ENCODE measurements around the gene ZNF256. TPM values are rescaled to one million over a fixed set of nuclear protein-coding genes. Genes with fewer than 3 reads are reported as not detected.

Gene ZNF256
- total and polyA plus RNA-seq, 2 experiments from 2014 or later, result 4.6 to 8.8 TPM

GRCh38 chr19:57941593-57941992, 5.9 kb downstream of the ZNF256 start:
- WGBS (ENCODE audit: low lambda C conversion rate, missing lambda C conversion rate), result 100% methylated on average over 3 of the region's 3 CpGs
- H2AFZ ChIP-seq, result no peak overlapping the region
- no peaks in the 10 kb centered on the region for H3K9me2 ChIP-seq (replicated peaks; ENCODE audit: insufficient read depth)
- H3K27me3 ChIP-seq, result no peaks in the 10 kb centered on the region
- no peaks in the 10 kb centered on the region for H4K20me1 ChIP-seq (ENCODE audit: insufficient read depth, poor library complexity, severe bottlenecking)
- H3K9me3 ChIP-seq (ENCODE audit: low read depth), result peaks cover 7% of the 10 kb centered on the region
- no peak overlapping the region for H3K27ac ChIP-seq
- H3K36me3 ChIP-seq (replicated peaks; ENCODE audit: insufficient read depth, low read depth), result peaks cover 4% of the 10 kb centered on the region
- TF ChIP-seq EZH2phosphoT487 (IDR thresholded peaks at IDR 0.05; ENCODE audit: low read depth, severe bottlenecking, unreplicated experiment) (no peak), CTCF (IDR thresholded peaks at IDR 0.05; ENCODE audit: poor library complexity) (no peak), EZH2 (IDR thresholded peaks at IDR 0.05; ENCODE audit: borderline replicate concordance) (no peak)
- H3K4me2 ChIP-seq, result no peak overlapping the region
- DNase-seq (ENCODE audit: low spot score), result no peak
- no peak overlapping the region for H3K4me3 ChIP-seq
- peaks cover 4% of the 10 kb centered on the region for H3K4me1 ChIP-seq (ENCODE audit: insufficient read depth)
- H3K79me2 ChIP-seq, result peaks cover 30% of the 10 kb centered on the region

- Histone ChIP-seq H3K27me3 (no peaks in the 10 kb centered on the region), H2AFZ (no peak overlapping the region), H3K9me2 (replicated peaks; ENCODE audit: insufficient read depth) (no peaks in the 10 kb centered on the region), H3K36me3 (replicated peaks; ENCODE audit: insufficient read depth, low read depth) (peaks cover 4% of the 10 kb centered on the region), H3K9me3 (ENCODE audit: low read depth) (no peaks in the 10 kb centered on the region), H3K4me2 (peak overlapping the region; percentile 69), H4K20me1 (ENCODE audit: insufficient read depth, poor library complexity, severe bottlenecking) (no peaks in the 10 kb centered on the region), H3K27ac (no peak overlapping the region), H3K4me1 (ENCODE audit: insufficient read depth) (peaks cover 8% of the 10 kb centered on the region), H3K79me2 (peaks cover 26% of the 10 kb centered on the region), H3K4me3 (no peak overlapping the region)
- 92% methylated on average over 12 of the region's 12 CpGs for WGBS (ENCODE audit: low lambda C conversion rate, missing lambda C conversion rate)
- no peak for TF ChIP-seq EZH2 (IDR thresholded peaks at IDR 0.05; ENCODE audit: borderline replicate concordance)
- no peak for TF ChIP-seq EZH2phosphoT487 (IDR thresholded peaks at IDR 0.05; ENCODE audit: low read depth, severe bottlenecking, unreplicated experiment)
- no peak for TF ChIP-seq CTCF (IDR thresholded peaks at IDR 0.05; ENCODE audit: poor library complexity)
- no peak for DNase-seq (ENCODE audit: low spot score)
Measured at GRCh38 chr19:57935731-57936130, 11.8 kb downstream of the ZNF256 start.

- Histone ChIP-seq H3K4me2 (peak within 1 kb of the TSS; percentile 90), H3K4me3 (peak within 1 kb of the TSS; percentile 74), H2AFZ (peak within 1 kb of the TSS; percentile 88), H3K9me3 (ENCODE audit: low read depth) (no peaks in the 10 kb centered on the region), H3K9me2 (replicated peaks; ENCODE audit: insufficient read depth) (no peaks in the 10 kb centered on the region), H3K4me1 (ENCODE audit: insufficient read depth) (peaks cover 8% of the 10 kb centered on the region), H3K79me2 (peaks cover 26% of the 10 kb centered on the region), H3K36me3 (replicated peaks; ENCODE audit: insufficient read depth, low read depth) (peaks cover 4% of the 10 kb centered on the region), H4K20me1 (ENCODE audit: insufficient read depth, poor library complexity, severe bottlenecking) (no peaks in the 10 kb centered on the region), H3K27ac (peak within 1 kb of the TSS; percentile 82), H3K27me3 (no peaks in the 10 kb centered on the region)
- peak; percentile 86 for DNase-seq (ENCODE audit: low spot score)
- TF ChIP-seq CTCF (IDR thresholded peaks at IDR 0.05; ENCODE audit: poor library complexity) (no peak), EZH2phosphoT487 (IDR thresholded peaks at IDR 0.05; ENCODE audit: low read depth, severe bottlenecking, unreplicated experiment) (no peak), EZH2 (IDR thresholded peaks at IDR 0.05; ENCODE audit: borderline replicate concordance) (no peak)
- 2% methylated on average over 54 of the region's 54 CpGs for WGBS (ENCODE audit: low lambda C conversion rate, missing lambda C conversion rate)
Measured at GRCh38 chr19:57934820-57935665, 12.5 kb downstream of the ZNF256 start, which contains the start of gene ZNF418. ZNF418 (minus strand) TSS chr19:57935402; CDS start chr19:57933822, 1,580 bp downstream.
